ENCODE results near the gene SPTLC3.

The SPTLC3 gene

GRCh38 chr20:13113731-13114130, 105.0 kb downstream of the SPTLC3 start:
- no peak for TF ChIP-seq CTCF (conservative IDR thresholded peaks at IDR 0.05; ENCODE audit: low read depth, low read length)
- H3K4me3 ChIP-seq (ENCODE audit: low read length): no peak overlapping the region
- DNase-seq (ENCODE audit: low read depth): no peak

- no peak for DNase-seq (ENCODE audit: low read depth)
- H3K4me3 ChIP-seq (ENCODE audit: low read length): no peak overlapping the region
- no peak for TF ChIP-seq CTCF (conservative IDR thresholded peaks at IDR 0.05; ENCODE audit: low read depth, low read length)
These were observed 108.4 kb downstream of the SPTLC3 start for GRCh38 chr20:13117200-13117599.

GRCh38 chr20:13118676-13119075, 109.9 kb downstream of the SPTLC3 start:
- DNase-seq (ENCODE audit: low read depth): no peak
- H3K4me3 ChIP-seq (ENCODE audit: low read length): no peak overlapping the region
- TF ChIP-seq CTCF (conservative IDR thresholded peaks at IDR 0.05; ENCODE audit: low read depth, low read length): no peak

- H3K4me3 ChIP-seq (ENCODE audit: low read length): no peak overlapping the region
- DNase-seq (ENCODE audit: low read depth): no peak
- TF ChIP-seq CTCF (conservative IDR thresholded peaks at IDR 0.05; ENCODE audit: low read depth, low read length): peak; percentile 95
These were observed 110.8 kb downstream of the SPTLC3 start for GRCh38 chr20:13119583-13119982.

- H3K4me3 ChIP-seq (ENCODE audit: low read length): no peak overlapping the region
- no peak for DNase-seq (ENCODE audit: low read depth)
- TF ChIP-seq CTCF (conservative IDR thresholded peaks at IDR 0.05; ENCODE audit: low read depth, low read length): no peak
These were observed 111.7 kb downstream of the SPTLC3 start for GRCh38 chr20:13120471-13120870.

GRCh38 chr20:13121840-13122515, 113.2 kb downstream of the SPTLC3 start:
- H3K4me3 ChIP-seq (ENCODE audit: low read length): no peak overlapping the region
- DNase-seq (ENCODE audit: low read depth): no peak
- no peak for TF ChIP-seq CTCF (conservative IDR thresholded peaks at IDR 0.05; ENCODE audit: low read depth, low read length)

- no peak overlapping the region for H3K4me3 ChIP-seq (ENCODE audit: low read length)
- TF ChIP-seq CTCF (conservative IDR thresholded peaks at IDR 0.05; ENCODE audit: low read depth, low read length): no peak
- no peak for DNase-seq (ENCODE audit: low read depth)
These were observed 116.7 kb downstream of the SPTLC3 start for GRCh38 chr20:13125486-13125885.

Measured in retinal pigment epithelial cell (primary cell).